HG02973 (cell line): ENCODE measurements around the gene AMHR2.

Experiments
- ATAC-seq: cut with Tn5 transposase; IDR thresholded peaks from one replicate; pipeline ENCODE4 v1.9.1; 2021; ENCODE audit warnings: moderate library complexity; ENCODE audit not compliant: unreplicated experiment

The AMHR2 gene

GRCh38 chr12:53479331-53479730, 55.7 kb downstream of the AMHR2 start:
- no peak for ATAC-seq

GRCh38 chr12:53480491-53481442, 57.1 kb downstream of the AMHR2 start:
- ATAC-seq, result no peak
